ENCODE measurements around the gene NGEF.
A peak's percentile ranks its signal among the peaks of the same experiment; 100 is the strongest.

- TF ChIP-seq CTCF (IDR thresholded peaks at IDR 0.05; ENCODE audit: insufficient read depth, low read length, poor library complexity, severe bottlenecking) (peak; percentile 40), EZH2phosphoT487 (conservative IDR thresholded peaks at IDR 0.05; ENCODE audit: low read length) (no peak)
Observed at GRCh38 chr2:233059547-233059796, 46.4 kb upstream of the NGEF start.

All from SU-DHL-6 (cell line).